PC-3 (cell line): Measurements from ENCODE around the gene IBA57. TPM values are rescaled to one million over a fixed set of nuclear protein-coding genes. Genes with fewer than 3 reads are reported as not detected.

ENCODE experiments used
- ATAC-seq: fragments of 200-7000 bp; cut with Tn5 transposase; 2 replicates; pipeline ENCODE4 v1.9.1; 2020; ENCODE audit warnings: mild to moderate bottlenecking, moderate library complexity
- BruUV-seq: library from RNA; stranded (reverse); fragments of 400-500 nt; replicated peaks from 2 replicates; lab custom pipeline; 2021; lab: Mats Ljungman, UMichigan
- CTCF ChIA-PET: fragments of 300-600 bp; sonication (Branson Sonifier 250); formaldehyde crosslinking; loops from one replicate; lab custom pipeline; 2022; ENCODE audit warnings: antibody characterized with exemption; lab: Charles Lee
- POLR2A ChIA-PET: fragments of 300-600 bp; sonication (Branson Sonifier 250); formaldehyde crosslinking; loops from one replicate; lab custom pipeline; 2022; ENCODE audit warnings: antibody characterized with exemption; ENCODE audit not compliant: unreplicated experiment; lab: Charles Lee
- DNase-seq: peaks from one replicate; pipeline ENCODE4 v3.0.0-alpha.2; 2015
- H2AFZ ChIP-seq: fragments of 300-600 bp; sonication (generic); 2 replicates; pipeline ENCODE4 v1.6.0; 2016; ENCODE audit warnings: antibody characterized with exemption, low read length
- H3F3A ChIP-seq: fragments of 300-600 bp; sonication (generic); one replicate; pipeline ENCODE4 v1.6.0; 2017; ENCODE audit warnings: antibody characterized with exemption, low read length, control low read depth, mild to moderate bottlenecking; ENCODE audit not compliant: unreplicated experiment
- H3K27ac ChIP-seq: fragments of 300-600 bp; sonication (generic); 2 replicates; pipeline ENCODE4 v1.5.1; 2016; ENCODE audit warnings: mild to moderate bottlenecking, low read length
- H3K27me3 ChIP-seq: fragments of 300-600 bp; sonication (generic); 2 replicates; pipeline ENCODE4 v1.6.1; 2016; ENCODE audit warnings: low read length, mixed read lengths
- H3K36me3 ChIP-seq: fragments of 300-600 bp; sonication (generic); 2 replicates; pipeline ENCODE4 v1.6.1; 2016; ENCODE audit warnings: low read depth, mixed run types, low read length, mixed read lengths
- H3K4me1 ChIP-seq: fragments of 300-600 bp; sonication (generic); 2 replicates; pipeline ENCODE4 v1.5.1; 2016; ENCODE audit warnings: low read length; ENCODE audit not compliant: insufficient read depth
- H3K4me2 ChIP-seq: fragments of 300-600 bp; sonication (generic); 2 replicates; pipeline ENCODE4 v1.6.0; 2016; ENCODE audit warnings: low read length
- H3K4me3 ChIP-seq: fragments of 300-600 bp; sonication (generic); 2 replicates; pipeline ENCODE4 v1.5.1; 2016; ENCODE audit warnings: mild to moderate bottlenecking, low read length, mixed read lengths
- H3K79me2 ChIP-seq: fragments of 300-600 bp; sonication (generic); 2 replicates; pipeline ENCODE4 v1.6.1; 2017; ENCODE audit warnings: low read length, mixed read lengths
- H3K9ac ChIP-seq: fragments of 300-600 bp; sonication (generic); 2 replicates; pipeline ENCODE4 v1.6.0; 2016; ENCODE audit warnings: mild to moderate bottlenecking, low read length
- H3K9me2 ChIP-seq: fragments of 300-600 bp; sonication (generic); replicated peaks from 2 replicates; pipeline ENCODE4 v1.6.1; 2016; ENCODE audit warnings: mixed run types, low read length, mixed read lengths
- H3K9me3 ChIP-seq: fragments of 300-600 bp; sonication (generic); 2 replicates; pipeline ENCODE4 v1.6.1; 2016; ENCODE audit warnings: low read length, mixed read lengths
- H4K20me1 ChIP-seq: fragments of 300-600 bp; sonication (generic); 2 replicates; pipeline ENCODE4 v1.6.1; 2016; ENCODE audit warnings: low read length, mixed read lengths
- CTCF ChIP-seq: fragments of 300-600 bp; sonication (generic); conservative IDR thresholded peaks from 2 replicates; pipeline ENCODE4 v1.5.1; 2017; ENCODE audit warnings: antibody characterized with exemption, low read depth, mild to moderate bottlenecking, low read length
- EZH2 ChIP-seq: fragments of 300-600 bp; sonication (generic); IDR thresholded peaks from one replicate; pipeline ENCODE4 v1.6.1; 2017; ENCODE audit warnings: antibody characterized with exemption, mild to moderate bottlenecking, low read length; ENCODE audit not compliant: unreplicated experiment
- EZH2phosphoT487 ChIP-seq: fragments of 300-600 bp; sonication (generic); IDR thresholded peaks from 2 replicates; pipeline ENCODE4 v1.6.1; 2018; ENCODE audit warnings: mild to moderate bottlenecking, antibody characterized with exemption, low read length, borderline replicate concordance
- intact Hi-C: fragments of 100-400 bp; cut with micrococcal nuclease; formaldehyde crosslinking; loops from 2 replicates; pipeline ENCODE4 v1.9.0; 2023
- total RNA-seq: library from RNA; depleted of rRNA; stranded (reverse); fragments of >200 nt; gene quantifications from 2 replicates; pipeline ENCODE4 v1.2.3, GENCODE V29; 2014

The IBA57 gene
- total RNA-seq, 1 experiment from 2014 or later, result 18.3 TPM

- Histone ChIP-seq H4K20me1 (no peaks in the 10 kb centered on the region), H2AFZ (no peak overlapping the region), H3K4me1 (peaks cover 18% of the 10 kb centered on the region), H3K27me3 (no peaks in the 10 kb centered on the region), H3K9me2 (no peaks in the 10 kb centered on the region), H3K79me2 (peaks cover 7% of the 10 kb centered on the region), H3F3A (no peaks in the 10 kb centered on the region), H3K4me2 (no peak overlapping the region), H3K9ac (no peak overlapping the region), H3K36me3 (no peaks in the 10 kb centered on the region), H3K4me3 (no peak overlapping the region), H3K27ac (no peak overlapping the region), H3K9me3 (no peaks in the 10 kb centered on the region)
- TF ChIP-seq CTCF, result no peak
- TF ChIP-seq EZH2phosphoT487, result no peak
- no peak for TF ChIP-seq EZH2
- ATAC-seq (no peak), DNase-seq (peak; percentile 16)
- intact Hi-C loops, result loop anchor here (10.0 kb wide), 1 partner anchor 378 kb away; no protein-coding TSS in a partner anchor
- BruUV-seq, result no TSS peak
- ChIA-PET POLR2A (no interaction called here), CTCF (no interaction called here)
These were observed 3.2 kb upstream of the IBA57 start for GRCh38 chr1:228162286-228163006.

- no peaks in the 10 kb centered on the region for H4K20me1 ChIP-seq
- H3F3A ChIP-seq, result no peaks in the 10 kb centered on the region
- H2AFZ ChIP-seq, result no peak overlapping the region
- ChIA-PET POLR2A (no interaction called here), CTCF (no interaction called here)
- H3K79me2 ChIP-seq, result peaks cover 14% of the 10 kb centered on the region
- no peaks in the 10 kb centered on the region for H3K9me3 ChIP-seq
- no peak overlapping the region for H3K4me3 ChIP-seq
- intact Hi-C loops, result loop anchor here (10.0 kb wide), 1 partner anchor 378 kb away; no protein-coding TSS in a partner anchor
- no peak overlapping the region for H3K4me2 ChIP-seq
- no peaks in the 10 kb centered on the region for H3K27me3 ChIP-seq
- no peak for TF ChIP-seq CTCF
- TF ChIP-seq EZH2, result no peak
- no peak for TF ChIP-seq EZH2phosphoT487
- BruUV-seq, result no TSS peak
- DNase-seq (no peak), ATAC-seq (no peak)
- H3K36me3 ChIP-seq, result no peaks in the 10 kb centered on the region
- H3K9ac ChIP-seq, result no peak overlapping the region
- H3K4me1 ChIP-seq, result peaks cover 18% of the 10 kb centered on the region
- H3K27ac ChIP-seq, result no peak overlapping the region
- H3K9me2 ChIP-seq, result no peaks in the 10 kb centered on the region
These were observed 2.4 kb upstream of the IBA57 start for GRCh38 chr1:228163007-228163753.
